Upper lobe of right lung (tissue), 1 donor: ENCODE measurements around the gene LDLRAD3. TPM values are rescaled to one million over a fixed set of nuclear protein-coding genes. Genes with fewer than 3 reads are reported as not detected.

Source experiments
- ATAC-seq: fragments of 200-7000 bp; cut with Tn5 transposase; one replicate; pipeline ENCODE4 v1.9.1; 2020; ENCODE audit warnings: mild to moderate bottlenecking, moderate library complexity
- DNase-seq: peaks from one replicate; pipeline ENCODE4 v3.0.0-alpha.2; 2020
- H3K27ac ChIP-seq: fragments of 200-600 bp; one replicate; pipeline ENCODE4 v1.8.0; 2022
- H3K27me3 ChIP-seq: fragments of 200-600 bp; one replicate; pipeline ENCODE4 v1.8.0; 2022; ENCODE audit warnings: mild to moderate bottlenecking
- H3K36me3 ChIP-seq: fragments of 200-600 bp; one replicate; pipeline ENCODE4 v1.8.0; 2022
- H3K4me1 ChIP-seq: fragments of 200-600 bp; one replicate; pipeline ENCODE4 v1.8.0; 2022
- H3K4me3 ChIP-seq: fragments of 200-600 bp; one replicate; pipeline ENCODE4 v1.8.0; 2022; ENCODE audit warnings: mild to moderate bottlenecking
- H3K9me3 ChIP-seq: fragments of 200-600 bp; one replicate; pipeline ENCODE4 v1.8.0; 2022
- intact Hi-C: fragments of 100-400 bp; cut with DNase I; formaldehyde crosslinking; loops from one replicate; pipeline ENCODE4 v1.11.0; 2022
- total RNA-seq: library from RNA; stranded (reverse); fragmentation: NEBNext Ultra II Directional; extraction: Animal tissue kit (Norgen Biotek cat#: 25700); gene quantifications from one replicate; pipeline ENCODE4 v1.2.1, GENCODE V29; 2021
- TF ChIP-seq, protein P1 (sequence below): fragments of 200-600 bp; IDR thresholded peaks from one replicate; pipeline ENCODE4 v1.8.0; 2022; ENCODE audit warnings: antibody characterized with exemption
- donor health status: DM: no; HTN: yes; CAD: no; lungs with severe emphysema.

The LDLRAD3 gene
- total RNA-seq, 1 donor from 2014 or later: 7.9 TPM

DNA sequence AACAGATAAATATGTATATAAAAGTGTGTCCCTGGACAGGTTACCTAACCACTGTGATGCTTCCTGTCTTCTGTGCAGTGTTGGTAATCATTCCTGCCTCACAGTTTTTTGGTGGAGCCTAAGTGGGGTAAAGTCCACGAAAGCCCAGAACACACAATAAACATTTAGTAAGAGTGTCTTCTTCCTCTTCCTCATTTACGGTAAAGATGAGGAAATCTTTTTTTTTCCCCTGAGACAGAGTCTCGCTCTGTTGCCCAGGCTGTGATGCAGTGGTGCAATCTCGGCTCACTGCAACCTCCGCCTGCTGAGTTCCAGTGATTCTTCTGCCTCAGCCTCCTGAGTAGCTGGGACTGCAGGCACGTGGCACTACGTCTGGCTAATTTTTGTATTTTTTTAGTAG, 117.1 kb downstream of the LDLRAD3 start:
- ATAC-seq (peak; percentile 71), DNase-seq (no peak)
- TF ChIP-seq, protein P1, sequence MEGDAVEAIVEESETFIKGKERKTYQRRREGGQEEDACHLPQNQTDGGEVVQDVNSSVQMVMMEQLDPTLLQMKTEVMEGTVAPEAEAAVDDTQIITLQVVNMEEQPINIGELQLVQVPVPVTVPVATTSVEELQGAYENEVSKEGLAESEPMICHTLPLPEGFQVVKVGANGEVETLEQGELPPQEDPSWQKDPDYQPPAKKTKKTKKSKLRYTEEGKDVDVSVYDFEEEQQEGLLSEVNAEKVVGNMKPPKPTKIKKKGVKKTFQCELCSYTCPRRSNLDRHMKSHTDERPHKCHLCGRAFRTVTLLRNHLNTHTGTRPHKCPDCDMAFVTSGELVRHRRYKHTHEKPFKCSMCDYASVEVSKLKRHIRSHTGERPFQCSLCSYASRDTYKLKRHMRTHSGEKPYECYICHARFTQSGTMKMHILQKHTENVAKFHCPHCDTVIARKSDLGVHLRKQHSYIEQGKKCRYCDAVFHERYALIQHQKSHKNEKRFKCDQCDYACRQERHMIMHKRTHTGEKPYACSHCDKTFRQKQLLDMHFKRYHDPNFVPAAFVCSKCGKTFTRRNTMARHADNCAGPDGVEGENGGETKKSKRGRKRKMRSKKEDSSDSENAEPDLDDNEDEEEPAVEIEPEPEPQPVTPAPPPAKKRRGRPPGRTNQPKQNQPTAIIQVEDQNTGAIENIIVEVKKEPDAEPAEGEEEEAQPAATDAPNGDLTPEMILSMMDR: no peak
- no peaks in the 10 kb centered on the region for H3K27me3 ChIP-seq
- no peaks in the 10 kb centered on the region for H3K36me3 ChIP-seq
- H3K4me3 ChIP-seq: no peak overlapping the region
- intact Hi-C loops: no loop called here
- no peaks in the 10 kb centered on the region for H3K9me3 ChIP-seq
- H3K27ac ChIP-seq: no peak overlapping the region
- H3K4me1 ChIP-seq: no peaks in the 10 kb centered on the region

DNA sequence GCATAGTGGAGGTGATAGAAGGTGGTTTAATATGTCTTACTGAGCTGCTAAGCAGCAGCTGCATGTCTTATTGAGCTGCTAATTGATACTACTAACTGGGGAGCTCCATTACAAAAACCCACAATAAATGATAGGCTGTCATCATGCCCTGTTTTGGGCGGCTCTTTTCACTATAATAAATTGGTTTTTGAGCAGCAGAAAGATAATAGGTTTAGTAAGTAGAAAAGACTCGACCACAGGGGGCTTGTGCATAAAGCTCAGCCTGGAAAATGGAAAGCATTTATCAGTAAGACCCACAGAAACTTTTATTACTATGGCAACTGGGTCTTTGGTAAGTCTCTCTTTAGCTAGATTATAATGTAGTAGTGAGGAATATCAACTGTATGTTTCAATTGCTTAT, 117.6 kb downstream of the LDLRAD3 start:
- Histone ChIP-seq H3K9me3 (no peaks in the 10 kb centered on the region), H3K4me3 (no peak overlapping the region), H3K27me3 (no peaks in the 10 kb centered on the region), H3K36me3 (no peaks in the 10 kb centered on the region), H3K4me1 (no peaks in the 10 kb centered on the region), H3K27ac (no peak overlapping the region)
- TF ChIP-seq, protein P1: no peak
- intact Hi-C loops: no loop called here
- ATAC-seq: no peak
- no peak for DNase-seq

DNA sequence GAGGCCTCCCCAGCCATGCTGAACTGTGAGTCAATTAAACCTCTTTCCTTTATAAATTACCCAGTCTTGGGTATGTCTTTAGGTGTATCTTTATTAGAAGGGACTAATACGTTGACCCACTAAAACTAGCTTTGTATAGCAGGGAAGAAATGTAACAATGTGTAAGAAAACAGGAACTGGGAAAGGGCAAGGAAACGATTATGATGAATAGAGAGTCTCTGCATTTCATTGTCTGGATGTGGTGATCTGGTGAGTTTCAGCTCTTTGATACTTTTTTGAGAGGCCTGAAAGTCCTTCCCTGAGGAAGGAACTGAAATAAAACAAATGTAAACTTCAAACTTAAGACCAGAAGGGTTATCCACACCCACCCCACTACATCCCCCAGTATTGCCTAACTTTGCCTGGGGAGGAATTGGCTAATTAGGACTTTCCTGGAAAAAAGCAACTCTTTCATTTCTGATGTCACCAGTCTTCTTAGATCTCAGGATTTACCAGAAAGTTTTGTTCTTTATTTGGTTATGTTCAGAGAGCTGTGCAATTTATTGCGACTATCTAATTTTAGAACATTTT, 119.0 kb downstream of the LDLRAD3 start:
- intact Hi-C loops: no loop called here
- no peaks in the 10 kb centered on the region for H3K36me3 ChIP-seq
- ATAC-seq: peak; percentile 36

DNA sequence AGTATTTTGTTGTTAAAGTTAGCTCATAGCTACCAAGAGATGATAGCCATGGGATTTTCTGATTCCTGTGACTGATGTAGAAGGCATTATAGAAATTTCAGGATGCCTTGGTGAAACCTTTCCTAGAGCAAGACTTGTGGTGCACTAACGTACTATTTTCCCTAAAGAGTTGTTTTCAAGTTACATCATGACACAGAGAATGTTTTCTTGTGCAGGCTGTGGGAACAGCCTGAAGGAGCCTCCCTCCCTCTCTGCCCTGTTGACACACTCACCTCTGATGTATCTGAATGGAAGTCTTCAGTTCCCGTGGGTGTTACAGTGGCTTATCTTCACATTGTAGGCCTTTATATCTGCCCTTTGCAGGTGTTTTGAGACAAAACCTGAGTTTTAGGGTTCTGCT, 121.6 kb downstream of the LDLRAD3 start:
- no peak for DNase-seq
- TF ChIP-seq, protein P1: no peak
- no peaks in the 10 kb centered on the region for H3K27me3 ChIP-seq
- no peaks in the 10 kb centered on the region for H3K9me3 ChIP-seq
- H3K4me1 ChIP-seq: no peaks in the 10 kb centered on the region
- intact Hi-C loops: no loop called here
- no peak overlapping the region for H3K4me3 ChIP-seq
- H3K36me3 ChIP-seq: no peaks in the 10 kb centered on the region
- no peak for ATAC-seq
- no peak overlapping the region for H3K27ac ChIP-seq

More for the DNA sequence above, 119.0 kb downstream of the LDLRAD3 start:
- H3K27me3 ChIP-seq: no peaks in the 10 kb centered on the region
- H3K4me3 ChIP-seq: no peak overlapping the region
- TF ChIP-seq, protein P1: no peak
- no peak overlapping the region for H3K27ac ChIP-seq
- no peaks in the 10 kb centered on the region for H3K9me3 ChIP-seq
- no peaks in the 10 kb centered on the region for H3K4me1 ChIP-seq
- no peak for DNase-seq

DNA sequence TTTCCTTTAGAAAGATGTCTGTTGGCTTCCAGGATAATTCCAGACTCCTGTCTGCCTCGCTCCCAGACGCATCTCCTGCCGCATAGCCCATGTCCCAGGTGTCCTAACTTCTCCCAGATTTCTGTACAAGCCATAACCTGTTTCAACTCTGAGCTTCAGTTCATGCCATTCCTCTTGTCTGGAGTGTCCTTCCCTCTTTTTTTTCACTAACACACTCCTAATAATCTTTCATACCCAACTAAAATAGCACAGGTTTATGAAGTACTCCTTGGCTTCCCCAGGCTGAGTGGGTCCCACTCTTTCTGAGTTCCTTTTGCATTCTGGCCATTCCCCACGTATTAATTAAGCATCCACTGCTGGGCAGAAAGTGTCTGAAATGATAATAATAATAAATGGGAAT, 123.0 kb downstream of the LDLRAD3 start:
- intact Hi-C loops: no loop called here
- TF ChIP-seq, protein P1: no peak
- Histone ChIP-seq H3K4me1 (no peaks in the 10 kb centered on the region), H3K27ac (no peak overlapping the region), H3K4me3 (no peak overlapping the region), H3K27me3 (no peaks in the 10 kb centered on the region), H3K9me3 (no peaks in the 10 kb centered on the region), H3K36me3 (no peaks in the 10 kb centered on the region)
- ATAC-seq: no peak
- no peak for DNase-seq
